Prostate gland (tissue), 2 donors: ENCODE data around the gene CALM3.

Experiments
- POLR2A ChIP-seq: fragments of 450-650 bp; IDR thresholded peaks from one replicate; pipeline ENCODE4 v1.6.1; 2016; ENCODE audit warnings: antibody characterized with exemption, mild to moderate bottlenecking
- TF ChIP-seq, protein P1 (sequence below), 4 experiments: fragments of 200-600 bp in 2 of 4; fragments of 450-650 bp in 2 of 4; sonication (generic) in 2 of 4; IDR thresholded peaks; 1 replicate in 3 of 4; 2 replicates in 1 of 4; pipeline ENCODE4 v1.5.1; 2016 to 2019; ENCODE audit warnings: antibody characterized with exemption in 4 of 4, mild to moderate bottlenecking in 2 of 4, moderate library complexity in 2 of 4

DNA sequence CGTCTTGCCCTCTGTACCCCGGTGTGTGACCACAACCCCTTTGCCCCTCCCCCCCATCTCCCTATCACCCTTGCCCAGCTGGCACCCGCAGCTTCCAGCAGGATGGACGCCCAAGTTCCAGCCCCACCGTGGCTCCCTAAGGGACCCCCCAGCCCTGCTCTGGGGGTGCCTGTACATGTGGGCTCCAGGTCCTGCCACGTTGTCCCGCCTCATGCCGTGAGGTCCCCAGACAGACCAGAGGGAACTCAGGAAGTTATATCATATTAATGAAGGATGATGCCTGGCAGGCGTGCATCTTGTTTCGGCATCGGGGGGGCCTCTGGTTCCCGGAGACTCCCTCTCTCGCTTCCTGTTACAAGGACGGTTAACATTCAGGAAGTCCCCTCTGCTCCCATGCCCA, 25.3 kb downstream of the CALM3 start:
- TF ChIP-seq, protein P1, sequence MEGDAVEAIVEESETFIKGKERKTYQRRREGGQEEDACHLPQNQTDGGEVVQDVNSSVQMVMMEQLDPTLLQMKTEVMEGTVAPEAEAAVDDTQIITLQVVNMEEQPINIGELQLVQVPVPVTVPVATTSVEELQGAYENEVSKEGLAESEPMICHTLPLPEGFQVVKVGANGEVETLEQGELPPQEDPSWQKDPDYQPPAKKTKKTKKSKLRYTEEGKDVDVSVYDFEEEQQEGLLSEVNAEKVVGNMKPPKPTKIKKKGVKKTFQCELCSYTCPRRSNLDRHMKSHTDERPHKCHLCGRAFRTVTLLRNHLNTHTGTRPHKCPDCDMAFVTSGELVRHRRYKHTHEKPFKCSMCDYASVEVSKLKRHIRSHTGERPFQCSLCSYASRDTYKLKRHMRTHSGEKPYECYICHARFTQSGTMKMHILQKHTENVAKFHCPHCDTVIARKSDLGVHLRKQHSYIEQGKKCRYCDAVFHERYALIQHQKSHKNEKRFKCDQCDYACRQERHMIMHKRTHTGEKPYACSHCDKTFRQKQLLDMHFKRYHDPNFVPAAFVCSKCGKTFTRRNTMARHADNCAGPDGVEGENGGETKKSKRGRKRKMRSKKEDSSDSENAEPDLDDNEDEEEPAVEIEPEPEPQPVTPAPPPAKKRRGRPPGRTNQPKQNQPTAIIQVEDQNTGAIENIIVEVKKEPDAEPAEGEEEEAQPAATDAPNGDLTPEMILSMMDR (IDR thresholded peaks at IDR 0.05), result no peak
- TF ChIP-seq POLR2A, result no peak
